GM21717 (cell line): ENCODE data around the gene DBX1.
"Not testable (repeated sequence)": the region's sequence is repeated elsewhere in the genome, so short reads cannot be mapped to it uniquely, and the experiment has no call there.

Experiments
- ATAC-seq: cut with Tn5 transposase; IDR thresholded peaks from one replicate; pipeline ENCODE4 v1.9.1; 2021; ENCODE audit warnings: mild to moderate bottlenecking, moderate library complexity; ENCODE audit not compliant: unreplicated experiment

Gene DBX1

DNA sequence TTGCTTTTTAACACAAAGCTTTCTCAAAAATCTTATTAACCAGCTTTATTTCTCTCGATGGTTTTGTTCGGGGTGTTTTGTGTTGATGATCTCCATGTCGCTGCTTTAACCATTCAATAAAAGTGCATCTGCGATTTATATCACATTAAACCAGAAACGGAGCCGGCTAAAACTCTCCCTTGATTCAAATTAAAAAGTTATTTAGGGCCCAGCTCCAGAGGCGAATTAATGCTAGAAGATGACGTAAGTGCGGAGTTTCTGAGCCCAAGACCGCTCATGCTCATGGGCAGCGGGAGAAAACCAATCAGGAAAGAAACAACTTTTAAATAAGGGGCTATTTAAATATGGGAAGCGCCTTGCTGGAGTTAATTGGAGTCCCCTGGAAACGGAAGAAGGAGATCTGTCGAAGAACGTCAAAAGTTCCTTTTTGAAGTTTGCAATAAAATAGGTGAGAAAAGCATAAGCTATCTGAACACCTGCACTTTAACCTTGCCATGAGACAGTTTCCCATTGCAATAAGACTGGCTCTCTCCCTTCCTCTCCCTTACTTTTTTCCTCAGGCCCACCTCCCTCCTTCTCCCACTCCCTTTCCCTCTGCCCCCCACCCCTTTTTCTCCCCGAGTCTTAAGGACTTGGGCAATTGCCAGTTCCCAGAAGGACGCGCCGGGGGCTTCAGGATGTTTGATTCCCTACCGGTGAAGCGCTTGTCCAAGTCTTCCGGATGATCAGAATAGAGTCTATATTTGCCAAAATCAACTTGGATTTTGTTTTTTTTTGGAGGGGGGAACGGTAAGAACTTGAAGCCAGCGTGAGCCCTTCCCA lies 1.9 kb upstream of the DBX1 start:
- no peak for ATAC-seq

GRCh38 chr11:20161230-20161918 lies 1.1 kb upstream of the DBX1 start:
- ATAC-seq, result no peak

DNA sequence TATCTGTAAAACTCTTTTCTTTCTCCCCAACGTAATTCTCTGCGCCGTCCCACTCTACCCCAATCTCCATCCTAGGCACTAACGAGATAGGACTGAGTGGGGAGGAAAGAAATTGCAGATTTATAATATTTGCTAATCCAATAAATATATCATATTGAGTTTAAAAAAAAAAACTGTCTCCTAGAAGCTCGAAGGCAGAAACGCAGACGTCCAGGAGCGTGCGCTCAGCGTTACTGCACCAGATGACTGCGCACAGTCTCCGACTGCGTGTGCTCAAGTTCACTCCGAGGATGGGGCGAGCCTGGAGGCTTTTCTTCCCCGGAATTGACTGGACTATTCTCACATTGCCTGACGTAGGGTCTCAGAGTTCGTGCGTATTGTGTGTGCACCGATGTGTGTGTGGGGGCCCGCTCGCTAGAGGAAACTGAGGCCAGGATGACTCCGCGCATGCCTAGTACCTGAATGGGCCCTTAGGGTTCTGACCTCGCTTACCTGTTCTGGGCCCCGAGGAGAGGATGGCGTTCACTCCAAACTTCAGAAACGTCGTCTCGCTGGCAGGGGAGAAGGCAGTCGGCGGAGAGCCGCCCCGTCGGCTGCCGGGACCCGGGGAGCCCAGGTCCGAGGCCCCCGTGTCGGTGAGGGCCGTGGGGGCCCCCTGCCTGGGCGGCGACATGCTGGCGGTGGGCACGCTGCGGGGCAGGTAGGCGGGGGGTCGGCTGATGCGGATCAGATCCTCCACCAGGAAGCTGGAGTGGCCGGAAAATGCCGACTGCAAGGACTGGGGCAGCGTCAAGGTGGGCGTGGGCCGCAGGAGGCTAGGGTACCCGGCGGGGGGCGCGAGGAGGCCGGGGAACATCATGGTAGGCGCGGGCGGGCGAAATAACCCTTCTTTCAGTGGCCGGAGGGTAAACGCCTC lies 551 bp downstream of the DBX1 start:
- no peak for ATAC-seq

DNA sequence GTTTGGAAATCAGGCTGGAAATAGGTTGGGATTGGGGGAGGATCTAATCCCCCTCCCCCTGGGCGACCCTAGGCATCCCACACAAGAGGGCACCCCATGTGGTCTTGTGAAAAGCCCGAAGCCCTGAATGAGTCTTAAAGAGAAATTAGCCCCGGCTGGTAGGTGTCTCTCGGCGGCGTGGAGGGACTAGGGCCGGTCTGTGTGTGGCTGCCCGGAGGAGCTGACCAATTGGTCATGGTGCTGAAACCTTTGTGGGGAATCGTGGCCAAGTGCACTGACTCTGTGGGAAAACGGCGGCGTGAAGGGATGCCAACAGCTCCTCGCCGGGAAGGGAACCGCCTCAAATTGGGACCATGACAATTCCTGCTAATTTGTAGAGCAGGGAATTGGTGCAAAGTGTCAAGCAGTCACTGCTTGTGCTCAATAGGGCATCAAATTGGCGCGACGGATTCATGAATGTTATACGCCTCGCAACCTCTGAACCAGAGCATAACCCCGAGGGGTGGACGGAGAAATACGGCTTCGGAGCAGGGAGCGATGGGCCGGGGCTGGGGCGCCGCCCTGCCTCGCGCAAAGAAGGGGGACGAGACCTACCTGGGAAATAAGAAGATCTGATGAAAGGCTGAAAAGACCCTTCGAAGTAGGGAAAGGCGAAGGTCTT lies 1.5 kb downstream of the DBX1 start:
- ATAC-seq, result no peak

GRCh38 chr11:20157728-20158127 lies 2.5 kb downstream of the DBX1 start:
- no peak for ATAC-seq

GRCh38 chr11:20156876-20157613 lies 3.2 kb downstream of the DBX1 start:
- ATAC-seq, result no peak

GRCh38 chr11:20156280-20156875 lies 3.9 kb downstream of the DBX1 start:
- ATAC-seq, result no peak

DNA sequence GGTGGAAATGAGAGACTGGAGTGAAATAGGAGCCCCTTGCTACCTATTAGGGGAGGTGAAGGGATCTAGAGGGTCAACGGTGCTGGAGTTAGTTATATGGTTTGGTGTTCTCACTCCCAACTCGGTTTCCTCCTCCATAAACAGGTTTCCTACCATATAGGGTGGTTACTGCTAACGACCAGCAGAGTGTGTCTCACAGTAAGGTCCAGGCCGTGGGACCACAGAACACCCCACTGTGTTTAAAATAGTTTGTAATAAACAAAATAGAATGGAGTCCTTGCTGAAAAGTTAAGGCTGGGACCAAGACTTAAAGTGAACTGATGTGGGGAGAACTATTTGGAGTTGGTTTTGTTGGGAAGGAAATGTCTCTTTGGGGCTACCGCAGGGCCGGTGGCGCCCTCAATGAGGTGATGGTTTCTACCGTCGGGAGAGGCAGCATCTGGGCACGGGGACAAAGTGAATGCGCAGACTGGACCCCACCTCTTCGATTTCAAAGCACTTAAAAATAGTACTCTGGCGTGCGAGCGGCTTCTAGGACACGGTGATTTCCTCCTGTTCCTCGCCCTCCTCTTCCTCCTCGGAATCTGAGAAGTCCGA lies 4.5 kb downstream of the DBX1 start:
- ATAC-seq, result no peak

- ATAC-seq, result no peak
Measured at GRCh38 chr11:20154381-20154780, 5.9 kb downstream of the DBX1 start.

GRCh38 chr11:20138707-20139106 lies 21.6 kb downstream of the DBX1 start:
- no peak for ATAC-seq

DNA sequence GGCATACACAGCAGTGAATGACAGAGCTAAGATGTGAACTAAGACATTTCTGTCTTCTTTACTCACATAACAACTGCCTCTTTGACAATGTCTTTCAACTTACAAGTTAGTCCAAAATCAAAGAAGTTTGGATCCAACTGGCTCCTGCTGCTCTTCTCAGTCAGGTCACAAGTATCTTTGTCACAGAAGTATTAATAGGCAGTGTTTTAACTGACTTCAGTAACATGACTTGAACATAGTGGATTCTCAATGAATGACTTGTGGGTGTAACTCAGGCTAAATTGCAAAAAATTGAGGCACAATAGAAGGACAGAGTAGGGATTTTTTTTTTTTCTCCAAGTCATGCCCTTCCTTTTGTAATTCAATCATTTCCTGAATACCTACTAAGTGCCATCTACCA lies 22.6 kb downstream of the DBX1 start:
- no peak for ATAC-seq

GRCh38 chr11:20134991-20135736 lies 25.1 kb downstream of the DBX1 start:
- no peak for ATAC-seq

DNA sequence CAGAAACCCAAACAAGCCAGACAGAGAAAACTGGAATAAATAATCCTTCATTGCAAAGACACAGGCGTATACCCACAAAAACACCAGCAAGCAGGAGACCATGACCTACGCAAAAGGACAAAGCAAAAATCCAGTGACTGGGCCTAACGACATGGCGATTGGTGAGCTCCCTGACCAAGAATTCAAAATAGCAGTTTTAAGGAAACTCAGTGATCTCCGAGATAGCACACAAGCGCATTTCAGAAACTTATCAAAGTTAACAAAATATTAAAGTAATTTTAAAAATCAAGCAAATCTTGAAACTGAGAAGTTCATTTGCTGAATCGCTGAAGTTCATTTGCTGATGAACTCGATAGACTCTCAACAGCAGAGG lies 27.6 kb downstream of the DBX1 start:
- ATAC-seq, result no peak

DNA sequence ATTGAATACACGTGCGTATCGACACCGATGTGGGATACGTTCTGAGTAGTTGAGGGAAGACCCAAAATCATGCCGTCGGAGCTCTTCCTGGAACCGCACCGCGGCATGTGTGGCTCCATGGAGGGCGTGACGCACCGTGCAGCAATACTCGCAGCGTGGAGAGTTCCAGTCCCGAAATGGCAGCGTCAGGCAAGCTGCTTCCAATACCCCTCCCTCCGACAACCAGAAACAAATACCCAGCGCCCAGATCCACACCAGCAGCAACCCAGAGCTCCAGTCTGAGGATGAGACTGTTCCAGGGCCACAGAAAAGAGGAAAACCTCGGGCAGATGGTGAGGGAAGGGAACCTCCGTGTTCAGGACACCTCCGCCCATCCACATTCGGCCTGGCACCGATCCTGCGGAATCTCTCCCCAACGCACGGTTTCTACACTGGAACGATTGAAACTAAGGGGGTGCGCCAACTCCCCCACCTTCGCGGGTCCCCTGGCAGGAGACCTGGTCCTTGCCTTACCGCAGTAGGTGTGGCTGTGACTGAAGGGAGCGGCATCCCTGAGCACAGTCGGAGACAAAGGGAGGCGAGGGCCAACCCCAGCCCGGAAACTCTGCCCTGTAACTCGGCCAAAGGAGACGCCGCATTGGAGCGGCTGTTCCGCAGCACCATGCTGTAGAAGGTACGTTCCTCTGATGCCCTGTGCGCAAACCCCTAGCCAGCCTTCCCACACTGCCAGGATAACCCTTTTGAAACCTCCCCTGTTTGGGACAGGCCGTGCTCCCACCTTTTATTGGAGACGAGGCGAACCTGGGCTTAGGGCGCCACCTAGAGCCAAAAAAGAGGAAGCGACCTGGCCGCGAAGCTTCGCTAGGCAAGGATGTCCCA lies 28.2 kb downstream of the DBX1 start:
- no peak for ATAC-seq

DNA sequence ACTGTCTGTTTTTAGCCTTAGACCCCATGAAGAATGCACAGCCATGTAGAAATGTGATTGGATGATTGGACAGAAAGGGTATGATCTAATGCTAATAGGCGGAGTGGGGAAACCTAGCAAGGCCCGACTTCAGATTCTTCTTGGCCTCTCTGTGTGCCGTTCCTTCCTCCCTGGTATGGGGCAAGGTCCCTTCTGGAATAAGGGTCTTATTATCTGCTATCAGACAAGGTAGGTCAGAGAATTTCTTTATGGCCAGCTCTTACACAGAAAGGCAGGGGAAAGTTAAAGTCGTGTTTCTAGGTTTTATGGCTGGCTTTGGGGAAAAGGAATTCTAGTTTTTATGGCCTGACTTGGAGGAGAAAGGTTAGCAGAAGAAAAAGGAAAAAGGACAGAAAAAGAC lies 30.6 kb downstream of the DBX1 start:
- no peak for ATAC-seq

DNA sequence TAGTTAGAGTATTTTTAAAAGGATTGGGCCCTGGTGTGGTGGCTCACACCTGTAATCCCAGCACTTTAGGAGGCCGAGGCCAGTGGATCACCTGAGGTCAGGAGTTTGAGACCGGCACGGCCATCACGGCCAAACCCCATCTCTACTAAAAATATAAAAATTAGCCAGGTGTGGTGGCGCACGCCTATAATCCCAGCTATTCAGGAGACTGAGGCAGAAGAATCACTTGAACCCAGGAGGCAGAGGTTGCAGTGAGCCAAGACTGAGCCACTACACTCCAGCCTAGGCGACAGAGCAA lies 31.8 kb downstream of the DBX1 start:
- ATAC-seq, result not testable (repeated sequence)

DNA sequence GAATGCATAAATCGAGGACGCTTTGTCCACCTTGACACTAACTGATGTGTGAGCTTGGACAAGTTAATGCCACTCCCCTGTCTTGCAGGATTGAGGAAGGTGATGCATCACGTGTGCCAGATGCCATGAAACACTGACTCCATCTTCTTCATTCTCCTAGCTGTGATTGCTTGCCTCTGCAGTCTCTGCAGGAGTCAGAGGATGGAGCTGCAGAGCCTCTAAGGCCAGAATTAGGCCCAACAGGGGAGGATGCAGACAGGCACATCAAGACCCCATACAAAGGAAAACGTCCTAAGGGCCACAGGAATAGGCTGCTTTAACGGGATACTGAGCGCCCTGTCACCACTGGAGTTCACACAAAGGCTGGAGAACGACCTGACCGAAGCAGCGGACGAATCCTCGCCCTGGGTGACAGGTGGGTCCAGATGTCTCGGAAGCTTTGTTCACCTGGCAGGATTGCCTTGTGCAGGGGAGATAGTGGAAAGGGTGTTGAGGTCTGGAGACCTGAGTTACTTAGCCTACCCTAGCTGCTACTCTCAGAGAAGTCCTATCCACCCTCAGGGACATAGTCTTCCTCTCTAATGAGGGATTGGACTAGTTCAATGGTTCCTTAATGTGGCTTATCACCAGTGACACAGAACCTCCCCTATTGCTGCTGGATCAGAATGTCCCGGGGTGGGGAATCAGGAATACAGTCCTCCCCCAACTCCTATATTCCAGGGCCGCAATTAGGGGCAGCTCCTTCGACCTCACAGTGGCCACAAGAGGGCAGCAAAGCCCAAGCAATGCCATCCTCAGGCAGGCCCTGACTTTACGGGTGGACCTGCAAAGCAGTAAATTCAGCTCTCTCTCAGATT lies 32.4 kb downstream of the DBX1 start:
- ATAC-seq, result no peak
